K562 (cell line): Measurements from ENCODE around the gene CRB2. TPM values are rescaled to one million over a fixed set of nuclear protein-coding genes. Genes with fewer than 3 reads are reported as not detected.

Experiments used
- CHD1 ChIP-seq: fragments of 200-600 bp; sonication (generic); IDR thresholded peaks from one replicate; pipeline ENCODE4 v1.6.1; 2012; ENCODE audit warnings: mild to moderate bottlenecking, moderate library complexity, low read length, inconsistent platforms
- DIDO1 ChIP-seq: fragments of 450-650 bp; IDR thresholded peaks from 2 replicates; pipeline ENCODE4 v1.6.1; 2016; ENCODE audit warnings: low read depth, missing biosample characterization, missing genetic modification characterization
- DNMT1 ChIP-seq: fragments of 450-650 bp; IDR thresholded peaks from 2 replicates; pipeline ENCODE4 v1.6.1; 2016; ENCODE audit warnings: antibody characterized with exemption, mild to moderate bottlenecking
- MCM5 ChIP-seq: fragments of 450-650 bp; IDR thresholded peaks from 2 replicates; pipeline ENCODE4 v1.6.1; 2016; ENCODE audit warnings: low read depth
- NFE2L1 ChIP-seq: fragments of 450-650 bp; IDR thresholded peaks from 2 replicates; pipeline ENCODE4 v1.6.1; 2016; ENCODE audit warnings: missing genetic modification characterization, low read depth, mild to moderate bottlenecking, missing compliant biosample characterization, moderate library complexity, borderline replicate concordance
- TAF9B ChIP-seq: fragments of 450-650 bp; IDR thresholded peaks from 2 replicates; pipeline ENCODE4 v1.6.1; 2018; ENCODE audit warnings: mild to moderate bottlenecking; ENCODE audit not compliant: partially characterized antibody
- ZNF778 ChIP-seq: fragments of 450-650 bp; formaldehyde crosslinking; IDR thresholded peaks from 2 replicates; pipeline ENCODE4 v1.4.0; 2020; ENCODE audit warnings: mild to moderate bottlenecking, moderate library complexity
- polyA plus RNA-seq, 8 experiments: library from polyadenylated mRNA; depleted of rRNA in 4 of 8; stranded (reverse) in 5 of 8; unstranded in 3 of 8; fragments of >200 nt; fragmentation: Nextera tagmentation in 2 of 8; fragmentation: Illumina TruSeq in 1 of 8; extraction: Ambion mirVana in 2 of 8; extraction: Trizol in 1 of 8; gene quantifications; 2 replicates each; pipeline versions ENCODE4 v1.2.1 to v1.2.3, GENCODE V29; 2011 to 2014; ENCODE audit warnings: inconsistent platforms in 1 of 8, missing spikeins in 1 of 8
- total RNA-seq, 7 experiments: library from RNA; depleted of rRNA in 6 of 7; stranded (reverse); fragments of >200 nt in 6 of 7; fragmentation: Illumina TruSeq in 2 of 7; extraction: Trizol in 2 of 7; gene quantifications; 2 replicates each; pipeline versions ENCODE4 v1.2.1 to v1.2.3, GENCODE V29; 2011 to 2021; ENCODE audit warnings: low replicate concordance in 1 of 7
- TF ChIP-seq, protein P1 (sequence below): fragments of 200-600 bp; sonication (generic); IDR thresholded peaks from one replicate; pipeline ENCODE4 v1.6.1; 2012; ENCODE audit warnings: mild to moderate bottlenecking, low read depth, low read length, inconsistent platforms
- TF ChIP-seq, protein P2 (sequence below): fragments of 450-650 bp; IDR thresholded peaks from one replicate; pipeline ENCODE4 v1.6.1; 2018; ENCODE audit warnings: mild to moderate bottlenecking, moderate library complexity; ENCODE audit not compliant: partially characterized antibody
- TF ChIP-seq, protein P3 (sequence below): fragments of 250-450 bp; sonication (Bioruptor Pico); IDR thresholded peaks from 2 replicates; pipeline ENCODE4 v1.8.0; 2022; ENCODE audit warnings: inconsistent platforms, mild to moderate bottlenecking, moderate library complexity, borderline replicate concordance
- TF ChIP-seq, protein P4 (sequence below): fragments of 200-400 bp; formaldehyde crosslinking; IDR thresholded peaks from 2 replicates; pipeline ENCODE4 v1.6.1; 2017; ENCODE audit warnings: mild to moderate bottlenecking, low read depth, low read length, moderate library complexity

The CRB2 gene
- total and polyA plus RNA-seq, 9 of the 15 experiments (the other 6 are each of a cell fraction or from before 2014, with no cell fraction given) = 0.13 to 1.2 (median 0.25) TPM; not detected in 2

DNA sequence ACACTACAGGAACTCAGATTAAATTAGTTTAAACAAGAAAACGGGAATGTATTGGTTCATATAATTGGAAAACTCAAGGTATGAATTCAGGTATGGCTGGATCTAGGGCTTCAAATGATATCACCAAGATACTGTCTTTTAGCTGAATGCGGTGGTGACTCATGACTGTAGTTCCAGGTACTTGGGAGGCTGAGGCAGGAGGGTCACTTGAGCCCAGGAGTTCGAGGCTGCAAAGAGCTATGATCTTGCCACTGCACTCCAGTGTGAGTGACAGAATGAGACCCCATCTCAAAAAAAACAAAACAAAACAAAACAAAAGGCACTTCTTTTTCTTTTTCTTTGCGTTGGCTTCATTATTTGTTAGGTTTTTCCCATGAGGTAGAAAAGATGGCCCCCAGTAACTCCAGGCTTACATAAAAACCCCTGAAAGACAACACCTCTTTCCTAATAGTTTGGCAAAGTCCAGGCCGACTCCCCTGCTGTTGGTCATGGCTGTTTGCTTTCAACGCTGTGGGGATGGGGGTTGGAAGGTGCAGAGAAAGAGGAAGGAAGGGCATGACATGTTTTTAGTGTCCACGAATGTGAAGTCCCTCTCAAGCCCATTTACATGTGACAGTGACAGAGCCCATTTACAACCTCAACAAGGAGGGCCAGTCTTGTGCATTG lies 39.8 kb upstream of the CRB2 start (continued):
- TF ChIP-seq, protein P1, sequence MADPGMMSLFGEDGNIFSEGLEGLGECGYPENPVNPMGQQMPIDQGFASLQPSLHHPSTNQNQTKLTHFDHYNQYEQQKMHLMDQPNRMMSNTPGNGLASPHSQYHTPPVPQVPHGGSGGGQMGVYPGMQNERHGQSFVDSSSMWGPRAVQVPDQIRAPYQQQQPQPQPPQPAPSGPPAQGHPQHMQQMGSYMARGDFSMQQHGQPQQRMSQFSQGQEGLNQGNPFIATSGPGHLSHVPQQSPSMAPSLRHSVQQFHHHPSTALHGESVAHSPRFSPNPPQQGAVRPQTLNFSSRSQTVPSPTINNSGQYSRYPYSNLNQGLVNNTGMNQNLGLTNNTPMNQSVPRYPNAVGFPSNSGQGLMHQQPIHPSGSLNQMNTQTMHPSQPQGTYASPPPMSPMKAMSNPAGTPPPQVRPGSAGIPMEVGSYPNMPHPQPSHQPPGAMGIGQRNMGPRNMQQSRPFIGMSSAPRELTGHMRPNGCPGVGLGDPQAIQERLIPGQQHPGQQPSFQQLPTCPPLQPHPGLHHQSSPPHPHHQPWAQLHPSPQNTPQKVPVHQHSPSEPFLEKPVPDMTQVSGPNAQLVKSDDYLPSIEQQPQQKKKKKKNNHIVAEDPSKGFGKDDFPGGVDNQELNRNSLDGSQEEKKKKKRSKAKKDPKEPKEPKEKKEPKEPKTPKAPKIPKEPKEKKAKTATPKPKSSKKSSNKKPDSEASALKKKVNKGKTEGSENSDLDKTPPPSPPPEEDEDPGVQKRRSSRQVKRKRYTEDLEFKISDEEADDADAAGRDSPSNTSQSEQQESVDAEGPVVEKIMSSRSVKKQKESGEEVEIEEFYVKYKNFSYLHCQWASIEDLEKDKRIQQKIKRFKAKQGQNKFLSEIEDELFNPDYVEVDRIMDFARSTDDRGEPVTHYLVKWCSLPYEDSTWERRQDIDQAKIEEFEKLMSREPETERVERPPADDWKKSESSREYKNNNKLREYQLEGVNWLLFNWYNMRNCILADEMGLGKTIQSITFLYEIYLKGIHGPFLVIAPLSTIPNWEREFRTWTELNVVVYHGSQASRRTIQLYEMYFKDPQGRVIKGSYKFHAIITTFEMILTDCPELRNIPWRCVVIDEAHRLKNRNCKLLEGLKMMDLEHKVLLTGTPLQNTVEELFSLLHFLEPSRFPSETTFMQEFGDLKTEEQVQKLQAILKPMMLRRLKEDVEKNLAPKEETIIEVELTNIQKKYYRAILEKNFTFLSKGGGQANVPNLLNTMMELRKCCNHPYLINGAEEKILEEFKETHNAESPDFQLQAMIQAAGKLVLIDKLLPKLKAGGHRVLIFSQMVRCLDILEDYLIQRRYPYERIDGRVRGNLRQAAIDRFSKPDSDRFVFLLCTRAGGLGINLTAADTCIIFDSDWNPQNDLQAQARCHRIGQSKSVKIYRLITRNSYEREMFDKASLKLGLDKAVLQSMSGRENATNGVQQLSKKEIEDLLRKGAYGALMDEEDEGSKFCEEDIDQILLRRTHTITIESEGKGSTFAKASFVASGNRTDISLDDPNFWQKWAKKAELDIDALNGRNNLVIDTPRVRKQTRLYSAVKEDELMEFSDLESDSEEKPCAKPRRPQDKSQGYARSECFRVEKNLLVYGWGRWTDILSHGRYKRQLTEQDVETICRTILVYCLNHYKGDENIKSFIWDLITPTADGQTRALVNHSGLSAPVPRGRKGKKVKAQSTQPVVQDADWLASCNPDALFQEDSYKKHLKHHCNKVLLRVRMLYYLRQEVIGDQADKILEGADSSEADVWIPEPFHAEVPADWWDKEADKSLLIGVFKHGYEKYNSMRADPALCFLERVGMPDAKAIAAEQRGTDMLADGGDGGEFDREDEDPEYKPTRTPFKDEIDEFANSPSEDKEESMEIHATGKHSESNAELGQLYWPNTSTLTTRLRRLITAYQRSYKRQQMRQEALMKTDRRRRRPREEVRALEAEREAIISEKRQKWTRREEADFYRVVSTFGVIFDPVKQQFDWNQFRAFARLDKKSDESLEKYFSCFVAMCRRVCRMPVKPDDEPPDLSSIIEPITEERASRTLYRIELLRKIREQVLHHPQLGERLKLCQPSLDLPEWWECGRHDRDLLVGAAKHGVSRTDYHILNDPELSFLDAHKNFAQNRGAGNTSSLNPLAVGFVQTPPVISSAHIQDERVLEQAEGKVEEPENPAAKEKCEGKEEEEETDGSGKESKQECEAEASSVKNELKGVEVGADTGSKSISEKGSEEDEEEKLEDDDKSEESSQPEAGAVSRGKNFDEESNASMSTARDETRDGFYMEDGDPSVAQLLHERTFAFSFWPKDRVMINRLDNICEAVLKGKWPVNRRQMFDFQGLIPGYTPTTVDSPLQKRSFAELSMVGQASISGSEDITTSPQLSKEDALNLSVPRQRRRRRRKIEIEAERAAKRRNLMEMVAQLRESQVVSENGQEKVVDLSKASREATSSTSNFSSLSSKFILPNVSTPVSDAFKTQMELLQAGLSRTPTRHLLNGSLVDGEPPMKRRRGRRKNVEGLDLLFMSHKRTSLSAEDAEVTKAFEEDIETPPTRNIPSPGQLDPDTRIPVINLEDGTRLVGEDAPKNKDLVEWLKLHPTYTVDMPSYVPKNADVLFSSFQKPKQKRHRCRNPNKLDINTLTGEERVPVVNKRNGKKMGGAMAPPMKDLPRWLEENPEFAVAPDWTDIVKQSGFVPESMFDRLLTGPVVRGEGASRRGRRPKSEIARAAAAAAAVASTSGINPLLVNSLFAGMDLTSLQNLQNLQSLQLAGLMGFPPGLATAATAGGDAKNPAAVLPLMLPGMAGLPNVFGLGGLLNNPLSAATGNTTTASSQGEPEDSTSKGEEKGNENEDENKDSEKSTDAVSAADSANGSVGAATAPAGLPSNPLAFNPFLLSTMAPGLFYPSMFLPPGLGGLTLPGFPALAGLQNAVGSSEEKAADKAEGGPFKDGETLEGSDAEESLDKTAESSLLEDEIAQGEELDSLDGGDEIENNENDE = no peak
- TF ChIP-seq, protein P2, sequence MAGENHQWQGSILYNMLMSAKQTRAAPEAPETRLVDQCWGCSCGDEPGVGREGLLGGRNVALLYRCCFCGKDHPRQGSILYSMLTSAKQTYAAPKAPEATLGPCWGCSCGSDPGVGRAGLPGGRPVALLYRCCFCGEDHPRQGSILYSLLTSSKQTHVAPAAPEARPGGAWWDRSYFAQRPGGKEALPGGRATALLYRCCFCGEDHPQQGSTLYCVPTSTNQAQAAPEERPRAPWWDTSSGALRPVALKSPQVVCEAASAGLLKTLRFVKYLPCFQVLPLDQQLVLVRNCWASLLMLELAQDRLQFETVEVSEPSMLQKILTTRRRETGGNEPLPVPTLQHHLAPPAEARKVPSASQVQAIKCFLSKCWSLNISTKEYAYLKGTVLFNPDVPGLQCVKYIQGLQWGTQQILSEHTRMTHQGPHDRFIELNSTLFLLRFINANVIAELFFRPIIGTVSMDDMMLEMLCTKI = no peak
- TF ChIP-seq CHD1 (no peak), NFE2L1 (tag) (no peak), TAF9B (no peak), MCM5 (no peak), DNMT1 (no peak), ZNF778 (no peak), DIDO1 (tag) (no peak)
- TF ChIP-seq, protein P3, sequence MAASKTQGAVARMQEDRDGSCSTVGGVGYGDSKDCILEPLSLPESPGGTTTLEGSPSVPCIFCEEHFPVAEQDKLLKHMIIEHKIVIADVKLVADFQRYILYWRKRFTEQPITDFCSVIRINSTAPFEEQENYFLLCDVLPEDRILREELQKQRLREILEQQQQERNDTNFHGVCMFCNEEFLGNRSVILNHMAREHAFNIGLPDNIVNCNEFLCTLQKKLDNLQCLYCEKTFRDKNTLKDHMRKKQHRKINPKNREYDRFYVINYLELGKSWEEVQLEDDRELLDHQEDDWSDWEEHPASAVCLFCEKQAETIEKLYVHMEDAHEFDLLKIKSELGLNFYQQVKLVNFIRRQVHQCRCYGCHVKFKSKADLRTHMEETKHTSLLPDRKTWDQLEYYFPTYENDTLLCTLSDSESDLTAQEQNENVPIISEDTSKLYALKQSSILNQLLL (CRISPR knock-in tag) = no peak
- TF ChIP-seq, protein P4, sequence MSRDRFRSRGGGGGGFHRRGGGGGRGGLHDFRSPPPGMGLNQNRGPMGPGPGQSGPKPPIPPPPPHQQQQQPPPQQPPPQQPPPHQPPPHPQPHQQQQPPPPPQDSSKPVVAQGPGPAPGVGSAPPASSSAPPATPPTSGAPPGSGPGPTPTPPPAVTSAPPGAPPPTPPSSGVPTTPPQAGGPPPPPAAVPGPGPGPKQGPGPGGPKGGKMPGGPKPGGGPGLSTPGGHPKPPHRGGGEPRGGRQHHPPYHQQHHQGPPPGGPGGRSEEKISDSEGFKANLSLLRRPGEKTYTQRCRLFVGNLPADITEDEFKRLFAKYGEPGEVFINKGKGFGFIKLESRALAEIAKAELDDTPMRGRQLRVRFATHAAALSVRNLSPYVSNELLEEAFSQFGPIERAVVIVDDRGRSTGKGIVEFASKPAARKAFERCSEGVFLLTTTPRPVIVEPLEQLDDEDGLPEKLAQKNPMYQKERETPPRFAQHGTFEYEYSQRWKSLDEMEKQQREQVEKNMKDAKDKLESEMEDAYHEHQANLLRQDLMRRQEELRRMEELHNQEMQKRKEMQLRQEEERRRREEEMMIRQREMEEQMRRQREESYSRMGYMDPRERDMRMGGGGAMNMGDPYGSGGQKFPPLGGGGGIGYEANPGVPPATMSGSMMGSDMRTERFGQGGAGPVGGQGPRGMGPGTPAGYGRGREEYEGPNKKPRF = no peak
